HepG2 (cell line): ENCODE results near the gene SRP19. TPM values are rescaled to one million over a fixed set of nuclear protein-coding genes. Genes with fewer than 3 reads are reported as not detected.

Experiments used
- ATAC-seq: fragments of 200-7000 bp; cut with Tn5 transposase; 3 replicates; pipeline ENCODE4 v1.9.1; 2020; ENCODE audit warnings: mild to moderate bottlenecking, moderate library complexity
- BruUV-seq: library from RNA; stranded (reverse); fragments of 400-500 nt; replicated peaks from 2 replicates; lab custom pipeline; 2021; lab: Mats Ljungman, UMichigan
- CTCF ChIA-PET: fragments of 300-600 bp; formaldehyde crosslinking; extraction: SDS; loops from one replicate; lab custom pipeline; 2021; ENCODE audit warnings: low total read pairs, inconsistent platforms, low intra/inter-chr PET ratio; lab: Yijun Ruan, JAX
- POLR2A ChIA-PET: fragments of 350-600 bp; sonication (Branson Sonifier 250); formaldehyde crosslinking; loops from one replicate; lab custom pipeline; 2020; ENCODE audit warnings: antibody characterized with exemption, inconsistent platforms; lab: Yijun Ruan, JAX
- DNase-seq: peaks from one replicate; pipeline ENCODE4 v3.0.0-alpha.2; 2015; ENCODE audit warnings: low spot score
- FAIRE-seq: peaks from 3 replicates; lab custom pipeline; 2011; peaks lifted over from hg19 to GRCh38; lab: Jason Lieb, UNC
- H2AFZ ChIP-seq: one replicate; pipeline ENCODE4 v1.6.1; 2011; ENCODE audit warnings: low read length, inconsistent platforms
- H3K27ac ChIP-seq: fragments of 300-600 bp; 3 replicates; pipeline ENCODE4 v1.8.0; 2011; ENCODE audit warnings: mixed run types, mild to moderate bottlenecking, mixed read lengths, low read length, inconsistent platforms; ENCODE audit not compliant: insufficient read depth; ENCODE audit errors: extremely low read length
- H3K27me3 ChIP-seq, 2 experiments: fragments of 200-600 bp in 1 of 2; 2 replicates in 1 of 2; 3 replicates in 1 of 2; pipeline versions ENCODE4 v1.6.0 to v1.8.0; 2011; ENCODE audit warnings: low read length in 2 of 2, mild to moderate bottlenecking in 2 of 2, moderate library complexity in 2 of 2, inconsistent platforms in 1 of 2; ENCODE audit not compliant: insufficient read depth in 2 of 2, control insufficient read depth in 1 of 2
- H3K36me3 ChIP-seq, 2 experiments: fragments of 200-600 bp in 1 of 2; replicated peaks in 1 of 2; 2 replicates in 1 of 2; 3 replicates in 1 of 2; pipeline versions ENCODE4 v1.5.1 to v1.8.0; 2011; ENCODE audit warnings: low read length in 2 of 2, inconsistent platforms in 1 of 2; ENCODE audit not compliant: insufficient read depth in 2 of 2, control insufficient read depth in 1 of 2
- H3K4me1 ChIP-seq: 2 replicates; pipeline ENCODE4 v1.5.1; 2012; ENCODE audit warnings: low read length, inconsistent platforms; ENCODE audit not compliant: insufficient read depth
- H3K4me2 ChIP-seq: 2 replicates; pipeline ENCODE4 v1.6.0; 2011; ENCODE audit warnings: low read depth, low read length, inconsistent platforms
- H3K4me3 ChIP-seq, 3 experiments: fragments of 200-600 bp in 1 of 3; sonication (generic), shearing (Covaris generic) in 1 of 3; replicated peaks in 1 of 3; 2 replicates each; pipeline ENCODE4 v1.5.1; 2011 to 2016; ENCODE audit warnings: low read length in 3 of 3, inconsistent platforms in 2 of 3, low read depth in 2 of 3, mild to moderate bottlenecking in 2 of 3, control low read depth in 1 of 3, mixed read lengths in 1 of 3; ENCODE audit not compliant: insufficient read depth in 1 of 3
- H3K79me2 ChIP-seq: one replicate; pipeline ENCODE4 v1.6.1; 2011; ENCODE audit warnings: low read length, inconsistent platforms; ENCODE audit not compliant: insufficient read depth
- H3K9ac ChIP-seq: 2 replicates; pipeline ENCODE4 v1.6.0; 2011; ENCODE audit warnings: mild to moderate bottlenecking, low read depth, low read length, inconsistent platforms; ENCODE audit not compliant: insufficient read depth
- H3K9me3 ChIP-seq: 2 replicates; pipeline ENCODE4 v1.5.1; 2012; ENCODE audit warnings: mild to moderate bottlenecking, low read length
- H4K20me1 ChIP-seq: 2 replicates; pipeline ENCODE4 v1.6.0; 2011; ENCODE audit warnings: inconsistent platforms, mild to moderate bottlenecking, low read length, moderate library complexity; ENCODE audit not compliant: insufficient read depth
- HMG20A ChIP-seq: IDR thresholded peaks from 2 replicates; pipeline ENCODE4 v1.6.1; 2016; ENCODE audit warnings: borderline replicate concordance
- MED1 ChIP-seq: sonication (generic); formaldehyde crosslinking; IDR thresholded peaks from 2 replicates; pipeline ENCODE4 v1.4.0; 2020; ENCODE audit warnings: missing genetic modification reagents
- NR2F1 ChIP-seq, 2 experiments: fragments of 450-650 bp in 1 of 2; formaldehyde crosslinking in 1 of 2; IDR thresholded peaks; 2 replicates each; pipeline versions ENCODE4 v1.5.0 to v1.6.1; 2016 to 2020; ENCODE audit warnings: mild to moderate bottlenecking in 1 of 2, missing compliant biosample characterization in 1 of 2, missing genetic modification reagents in 1 of 2, moderate library complexity in 1 of 2
- PHB2 ChIP-seq: fragments of 450-650 bp; IDR thresholded peaks from 2 replicates; pipeline ENCODE4 v1.6.1; 2018; ENCODE audit not compliant: partially characterized antibody
- ZNF772 ChIP-seq: sonication (generic); formaldehyde crosslinking; IDR thresholded peaks from 2 replicates; pipeline ENCODE4 v1.5.0; 2020; ENCODE audit warnings: mild to moderate bottlenecking, missing genetic modification reagents
- WGBS: methylation state at CpG from one replicate; pipeline ENCODE4 v1.1.6; 2017; ENCODE audit warnings: low lambda C conversion rate; 5-methylcytosine and 5-hydroxymethylcytosine counted together
- in situ Hi-C: cut with HindIII; loops from 2 replicates; pipeline ENCODE4 v1.10.0; 2017; ENCODE audit warnings: low pct_unique_long_range_greater_than_20kb; ENCODE audit not compliant: extremely low pct_ligation_motif_present
- intact Hi-C: fragments of 100-400 bp; cut with micrococcal nuclease; formaldehyde crosslinking; loops from one replicate; pipeline ENCODE4 v1.10.0; 2022; ENCODE audit not compliant: unreplicated experiment
- polyA plus RNA-seq, 8 experiments: library from polyadenylated mRNA; depleted of rRNA in 3 of 8; stranded (reverse) in 7 of 8; unstranded in 1 of 8; fragments of >200 nt; fragmentation: Illumina TruSeq in 4 of 8; extraction: Trizol in 4 of 8; gene quantifications; 2 replicates each; pipeline versions ENCODE4 v1.2.1 to v1.2.3, GENCODE V29; 2011 to 2016; ENCODE audit warnings: low read depth in 4 of 8, missing spikeins in 1 of 8, mixed read lengths in 1 of 8; ENCODE audit not compliant: insufficient read depth in 1 of 8
- total RNA-seq, 5 experiments: library from RNA; depleted of rRNA; stranded (reverse); fragments of >200 nt; fragmentation: Illumina TruSeq; extraction: Trizol; gene quantifications; 2 replicates each; pipeline ENCODE4 v1.2.3, GENCODE V29; 2016; ENCODE audit warnings: low read depth in 1 of 5
- TF ChIP-seq, protein P1 (sequence below): sonication (generic); formaldehyde crosslinking; IDR thresholded peaks from 2 replicates; pipeline ENCODE4 v1.8.0; 2022; ENCODE audit warnings: mild to moderate bottlenecking, missing genetic modification reagents, moderate library complexity
- TF ChIP-seq, protein P2 (sequence below): sonication (generic); formaldehyde crosslinking; IDR thresholded peaks from 2 replicates; pipeline ENCODE4 v1.4.0; 2020; ENCODE audit warnings: missing genetic modification reagents
- TF ChIP-seq, protein P3 (sequence below), 2 experiments: IDR thresholded peaks; 2 replicates each; pipeline ENCODE4 v1.6.1; 2011 to 2012; ENCODE audit warnings: low read length in 2 of 2, borderline replicate concordance in 1 of 2, low read depth in 1 of 2, mild to moderate bottlenecking in 1 of 2, moderate library complexity in 1 of 2

The SRP19 gene
- total and polyA plus RNA-seq, 2 of the 13 experiments (the other 11 are each of a cell fraction or from before 2014, with no cell fraction given) = 46.9 to 143 TPM

DNA sequence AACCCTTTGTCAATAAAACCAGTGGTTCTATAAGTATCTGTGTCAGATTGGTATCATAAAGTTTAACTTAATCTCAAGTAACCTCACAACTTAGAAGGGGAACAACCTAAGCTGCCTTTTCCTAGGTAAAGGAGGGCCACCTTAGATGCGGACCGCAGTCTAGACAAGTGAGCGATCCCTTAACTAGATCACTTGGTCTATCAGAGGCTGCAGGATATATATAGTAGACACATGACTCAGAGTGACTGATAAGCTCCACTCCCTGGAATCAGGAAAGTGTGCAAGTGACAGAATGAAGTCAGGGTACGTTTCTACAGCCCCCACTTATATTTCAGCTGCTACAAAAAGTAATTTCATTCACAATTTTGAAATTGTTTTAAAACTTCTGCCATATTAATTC is 53.5 kb downstream of the SRP19 start:
- H3K27me3 ChIP-seq = no peaks in the 10 kb centered on the region
- POLR2A ChIA-PET = interaction anchor here (0.6 to 2.3 kb wide), 2 partner anchors 54 to 62 kb away, joined by 3 to 8 read pairs; partner anchors contain the start of gene SRP19
- H3K36me3 ChIP-seq = peaks cover 8 to 47% of the 10 kb centered on the region in 2 experiments
- H3K4me1 ChIP-seq = peaks cover 42% of the 10 kb centered on the region
- no peaks in the 10 kb centered on the region for H3K9me3 ChIP-seq
- FAIRE-seq = no peak
- H3K79me2 ChIP-seq = peaks cover 22% of the 10 kb centered on the region
- no peak for DNase-seq
- WGBS = 95% methylated on average over 4 of the region's 4 CpGs
- TF ChIP-seq NR2F1 (CRISPR knock-in tag; IDR thresholded peaks at IDR 0.05) = no peak
- TF ChIP-seq, protein P1, sequence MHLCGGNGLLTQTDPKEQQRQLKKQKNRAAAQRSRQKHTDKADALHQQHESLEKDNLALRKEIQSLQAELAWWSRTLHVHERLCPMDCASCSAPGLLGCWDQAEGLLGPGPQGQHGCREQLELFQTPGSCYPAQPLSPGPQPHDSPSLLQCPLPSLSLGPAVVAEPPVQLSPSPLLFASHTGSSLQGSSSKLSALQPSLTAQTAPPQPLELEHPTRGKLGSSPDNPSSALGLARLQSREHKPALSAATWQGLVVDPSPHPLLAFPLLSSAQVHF (CRISPR knock-in tag) = no peak
- TF ChIP-seq, protein P2, sequence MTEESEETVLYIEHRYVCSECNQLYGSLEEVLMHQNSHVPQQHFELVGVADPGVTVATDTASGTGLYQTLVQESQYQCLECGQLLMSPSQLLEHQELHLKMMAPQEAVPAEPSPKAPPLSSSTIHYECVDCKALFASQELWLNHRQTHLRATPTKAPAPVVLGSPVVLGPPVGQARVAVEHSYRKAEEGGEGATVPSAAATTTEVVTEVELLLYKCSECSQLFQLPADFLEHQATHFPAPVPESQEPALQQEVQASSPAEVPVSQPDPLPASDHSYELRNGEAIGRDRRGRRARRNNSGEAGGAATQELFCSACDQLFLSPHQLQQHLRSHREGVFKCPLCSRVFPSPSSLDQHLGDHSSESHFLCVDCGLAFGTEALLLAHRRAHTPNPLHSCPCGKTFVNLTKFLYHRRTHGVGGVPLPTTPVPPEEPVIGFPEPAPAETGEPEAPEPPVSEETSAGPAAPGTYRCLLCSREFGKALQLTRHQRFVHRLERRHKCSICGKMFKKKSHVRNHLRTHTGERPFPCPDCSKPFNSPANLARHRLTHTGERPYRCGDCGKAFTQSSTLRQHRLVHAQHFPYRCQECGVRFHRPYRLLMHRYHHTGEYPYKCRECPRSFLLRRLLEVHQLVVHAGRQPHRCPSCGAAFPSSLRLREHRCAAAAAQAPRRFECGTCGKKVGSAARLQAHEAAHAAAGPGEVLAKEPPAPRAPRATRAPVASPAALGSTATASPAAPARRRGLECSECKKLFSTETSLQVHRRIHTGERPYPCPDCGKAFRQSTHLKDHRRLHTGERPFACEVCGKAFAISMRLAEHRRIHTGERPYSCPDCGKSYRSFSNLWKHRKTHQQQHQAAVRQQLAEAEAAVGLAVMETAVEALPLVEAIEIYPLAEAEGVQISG (CRISPR knock-in tag) = no peak
- TF ChIP-seq PHB2 = no peak
- TF ChIP-seq, protein P3, sequence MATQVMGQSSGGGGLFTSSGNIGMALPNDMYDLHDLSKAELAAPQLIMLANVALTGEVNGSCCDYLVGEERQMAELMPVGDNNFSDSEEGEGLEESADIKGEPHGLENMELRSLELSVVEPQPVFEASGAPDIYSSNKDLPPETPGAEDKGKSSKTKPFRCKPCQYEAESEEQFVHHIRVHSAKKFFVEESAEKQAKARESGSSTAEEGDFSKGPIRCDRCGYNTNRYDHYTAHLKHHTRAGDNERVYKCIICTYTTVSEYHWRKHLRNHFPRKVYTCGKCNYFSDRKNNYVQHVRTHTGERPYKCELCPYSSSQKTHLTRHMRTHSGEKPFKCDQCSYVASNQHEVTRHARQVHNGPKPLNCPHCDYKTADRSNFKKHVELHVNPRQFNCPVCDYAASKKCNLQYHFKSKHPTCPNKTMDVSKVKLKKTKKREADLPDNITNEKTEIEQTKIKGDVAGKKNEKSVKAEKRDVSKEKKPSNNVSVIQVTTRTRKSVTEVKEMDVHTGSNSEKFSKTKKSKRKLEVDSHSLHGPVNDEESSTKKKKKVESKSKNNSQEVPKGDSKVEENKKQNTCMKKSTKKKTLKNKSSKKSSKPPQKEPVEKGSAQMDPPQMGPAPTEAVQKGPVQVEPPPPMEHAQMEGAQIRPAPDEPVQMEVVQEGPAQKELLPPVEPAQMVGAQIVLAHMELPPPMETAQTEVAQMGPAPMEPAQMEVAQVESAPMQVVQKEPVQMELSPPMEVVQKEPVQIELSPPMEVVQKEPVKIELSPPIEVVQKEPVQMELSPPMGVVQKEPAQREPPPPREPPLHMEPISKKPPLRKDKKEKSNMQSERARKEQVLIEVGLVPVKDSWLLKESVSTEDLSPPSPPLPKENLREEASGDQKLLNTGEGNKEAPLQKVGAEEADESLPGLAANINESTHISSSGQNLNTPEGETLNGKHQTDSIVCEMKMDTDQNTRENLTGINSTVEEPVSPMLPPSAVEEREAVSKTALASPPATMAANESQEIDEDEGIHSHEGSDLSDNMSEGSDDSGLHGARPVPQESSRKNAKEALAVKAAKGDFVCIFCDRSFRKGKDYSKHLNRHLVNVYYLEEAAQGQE (IDR thresholded peaks at IDR 0.05; ENCODE audit: borderline replicate concordance in 1 of 2, low read depth in 1 of 2, low read length in 2 of 2) = no peak
- TF ChIP-seq ZNF772 (CRISPR knock-in tag) = no peak
- no peak for TF ChIP-seq MED1 (CRISPR knock-in tag)
- no peak for TF ChIP-seq HMG20A (CRISPR knock-in tag)
- H3K4me2 ChIP-seq = no peak overlapping the region
- H2AFZ ChIP-seq = no peak overlapping the region
- ATAC-seq = no peak
- H3K9ac ChIP-seq = no peak overlapping the region
- no peak overlapping the region for H3K27ac ChIP-seq
- CTCF ChIA-PET = no interaction called here
- peaks cover 2% of the 10 kb centered on the region; the same call in 1 of the 2 replicates for H4K20me1 ChIP-seq
- intact Hi-C loops = no loop called here
- no TSS peak for BruUV-seq
- in situ Hi-C loops = no loop called here
- H3K4me3 ChIP-seq = no peak overlapping the region
